Fibroblast of lung (primary cell): ENCODE measurements around the gene MTRR. TPM values are rescaled to one million over a fixed set of nuclear protein-coding genes. Genes with fewer than 3 reads are reported as not detected.

Experiments
- DNase-seq, 2 donors: peaks; one replicate each; pipeline versions ENCODE4 v3.0.0 to v3.0.0-alpha.2; 2010; ENCODE audit warnings: low read depth in 2 of 2
- H2AFZ ChIP-seq: 2 replicates; pipeline ENCODE4 v1.5.1; 2012; ENCODE audit warnings: low read length, control low read depth, inconsistent platforms
- H3K27ac ChIP-seq: 2 replicates; pipeline ENCODE4 v1.5.1; 2011; ENCODE audit warnings: low read length, control low read depth; ENCODE audit not compliant: insufficient read depth
- H3K27me3 ChIP-seq: 2 replicates; pipeline ENCODE4 v1.5.1; 2011; ENCODE audit warnings: mild to moderate bottlenecking, low read length; ENCODE audit not compliant: control insufficient read depth, insufficient read depth
- H3K36me3 ChIP-seq: 2 replicates; pipeline ENCODE4 v1.5.1; 2011; ENCODE audit warnings: low read length; ENCODE audit not compliant: control insufficient read depth, insufficient read depth
- H3K4me1 ChIP-seq: 2 replicates; pipeline ENCODE4 v1.5.1; 2011; ENCODE audit warnings: low read length; ENCODE audit not compliant: control insufficient read depth, insufficient read depth; ENCODE audit errors: extremely low read depth
- H3K4me2 ChIP-seq: 2 replicates; pipeline ENCODE4 v1.5.1; 2011; ENCODE audit warnings: low read length, control low read depth; ENCODE audit not compliant: insufficient read depth; ENCODE audit errors: extremely low read depth
- H3K4me3 ChIP-seq, 4 experiments: fragments of 200-600 bp in 1 of 4; sonication (generic) in 1 of 4; replicated peaks in 1 of 4; 2 replicates each; pipeline ENCODE4 v1.5.1; 2011 to 2016; ENCODE audit warnings: low read length in 4 of 4, low read depth in 3 of 4, mild to moderate bottlenecking in 3 of 4, control low read depth in 2 of 4, inconsistent platforms in 1 of 4, mixed read lengths in 1 of 4; ENCODE audit not compliant: insufficient read depth in 1 of 4; ENCODE audit errors: control extremely low read depth in 1 of 4
- H3K79me2 ChIP-seq: 2 replicates; pipeline ENCODE4 v1.5.1; 2012; ENCODE audit warnings: mild to moderate bottlenecking, low read length, inconsistent platforms; ENCODE audit not compliant: control insufficient read depth, insufficient read depth
- H3K9ac ChIP-seq: 2 replicates; pipeline ENCODE4 v1.5.1; 2011; ENCODE audit warnings: mild to moderate bottlenecking, low read length, control low read depth; ENCODE audit not compliant: insufficient read depth
- H3K9me3 ChIP-seq: 2 replicates; pipeline ENCODE4 v1.5.1; 2012; ENCODE audit warnings: low read depth, low read length; ENCODE audit not compliant: control insufficient read depth, insufficient read depth
- H4K20me1 ChIP-seq: 2 replicates; pipeline ENCODE4 v1.5.1; 2011; ENCODE audit warnings: low read length; ENCODE audit not compliant: control insufficient read depth, insufficient read depth; ENCODE audit errors: extremely low read depth
- EZH2 ChIP-seq: IDR thresholded peaks from 2 replicates; pipeline ENCODE4 v1.5.1; 2012; ENCODE audit warnings: low read length, control low read depth, mild to moderate bottlenecking; ENCODE audit errors: missing control alignments
- polyA plus RNA-seq, 2 donors: library from polyadenylated mRNA; depleted of rRNA in 1 of 2; stranded (reverse) in 1 of 2; unstranded in 1 of 2; fragments of >200 nt; gene quantifications; 2 replicates each; pipeline ENCODE4 v1.2.1, GENCODE V29; 2011 to 2012; ENCODE audit warnings: missing spikeins in 1 of 2
- total RNA-seq: library from RNA; depleted of rRNA; stranded (reverse); fragments of >200 nt; gene quantifications from 2 replicates; pipeline ENCODE4 v1.2.1, GENCODE V29; 2014
- TF ChIP-seq, protein P1 (sequence below), 2 donors: IDR thresholded peaks in 1 of 2; conservative IDR thresholded peaks in 1 of 2; 1 replicate in 1 of 2; 2 replicates in 1 of 2; pipeline ENCODE4 v1.5.1; 2011 to 2012; ENCODE audit warnings: low read length in 2 of 2, control low read depth in 1 of 2, inconsistent platforms in 1 of 2, low read depth in 1 of 2, mild to moderate bottlenecking in 1 of 2

The MTRR gene
- total and polyA plus RNA-seq, 2 donors (not counting 1 experiment from before 2014, with no cell fraction given), result 19.0 to 45.1 TPM

DNA sequence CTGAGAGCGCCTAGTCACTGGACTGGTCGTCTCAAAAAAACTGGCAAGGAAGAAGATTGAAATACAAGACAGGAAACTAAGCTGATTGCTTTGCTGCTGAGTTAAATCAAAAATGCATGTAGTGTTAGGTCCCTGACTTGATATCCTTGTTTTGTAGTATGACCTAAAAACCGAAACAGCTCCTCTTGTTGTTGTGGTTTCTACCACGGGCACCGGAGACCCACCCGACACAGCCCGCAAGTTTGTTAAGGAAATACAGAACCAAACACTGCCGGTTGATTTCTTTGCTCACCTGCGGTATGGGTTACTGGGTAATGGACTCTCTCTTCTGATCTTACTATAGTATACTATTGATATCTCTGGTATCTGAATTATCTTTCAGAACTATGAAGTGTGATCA is 4.3 kb downstream of the MTRR start:
- Histone ChIP-seq H3K4me1 (peaks cover 6% of the 10 kb centered on the region), H3K27me3 (no peaks in the 10 kb centered on the region), H3K4me2 (no peak overlapping the region), H3K79me2 (peaks cover 49% of the 10 kb centered on the region), H3K9ac (no peak overlapping the region), H3K9me3 (no peaks in the 10 kb centered on the region), H3K36me3 (peaks cover 5% of the 10 kb centered on the region), H3K27ac (no peak overlapping the region), H2AFZ (no peak overlapping the region), H3K4me3 (no peak overlapping the region), H4K20me1 (no peaks in the 10 kb centered on the region)
- TF ChIP-seq EZH2, result no peak
- TF ChIP-seq, protein P1, sequence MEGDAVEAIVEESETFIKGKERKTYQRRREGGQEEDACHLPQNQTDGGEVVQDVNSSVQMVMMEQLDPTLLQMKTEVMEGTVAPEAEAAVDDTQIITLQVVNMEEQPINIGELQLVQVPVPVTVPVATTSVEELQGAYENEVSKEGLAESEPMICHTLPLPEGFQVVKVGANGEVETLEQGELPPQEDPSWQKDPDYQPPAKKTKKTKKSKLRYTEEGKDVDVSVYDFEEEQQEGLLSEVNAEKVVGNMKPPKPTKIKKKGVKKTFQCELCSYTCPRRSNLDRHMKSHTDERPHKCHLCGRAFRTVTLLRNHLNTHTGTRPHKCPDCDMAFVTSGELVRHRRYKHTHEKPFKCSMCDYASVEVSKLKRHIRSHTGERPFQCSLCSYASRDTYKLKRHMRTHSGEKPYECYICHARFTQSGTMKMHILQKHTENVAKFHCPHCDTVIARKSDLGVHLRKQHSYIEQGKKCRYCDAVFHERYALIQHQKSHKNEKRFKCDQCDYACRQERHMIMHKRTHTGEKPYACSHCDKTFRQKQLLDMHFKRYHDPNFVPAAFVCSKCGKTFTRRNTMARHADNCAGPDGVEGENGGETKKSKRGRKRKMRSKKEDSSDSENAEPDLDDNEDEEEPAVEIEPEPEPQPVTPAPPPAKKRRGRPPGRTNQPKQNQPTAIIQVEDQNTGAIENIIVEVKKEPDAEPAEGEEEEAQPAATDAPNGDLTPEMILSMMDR (conservative IDR thresholded peaks at IDR 0.05 in 1 of 2, IDR thresholded peaks at IDR 0.05 in 1 of 2; ENCODE audit: low read depth in 1 of 2, low read length in 2 of 2), result no peak
- DNase-seq, result no peak

DNA sequence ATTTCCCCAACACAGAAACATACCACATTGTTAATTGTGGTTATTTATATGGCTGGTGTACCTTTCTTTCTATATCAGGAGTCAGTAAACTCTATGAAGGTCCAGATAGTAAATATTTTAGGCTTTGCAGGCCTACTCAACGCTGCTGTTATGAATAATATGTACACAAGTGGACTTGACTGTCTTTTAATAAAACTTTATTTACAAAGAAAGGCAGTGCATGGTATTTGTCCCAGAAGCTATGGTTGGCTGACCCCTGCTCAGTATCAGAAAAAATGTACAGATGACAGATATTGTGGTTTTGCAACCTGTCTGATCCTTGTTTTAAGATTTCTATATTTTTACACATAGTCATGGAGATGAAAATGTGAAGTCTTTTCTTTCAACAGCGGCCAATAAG is 5.7 kb downstream of the MTRR start:
- Histone ChIP-seq H3K9me3 (no peaks in the 10 kb centered on the region), H3K9ac (no peak overlapping the region), H3K79me2 (peaks cover 39% of the 10 kb centered on the region), H3K4me3 (no peak overlapping the region), H2AFZ (no peak overlapping the region), H3K27ac (no peak overlapping the region), H3K36me3 (peaks cover 8% of the 10 kb centered on the region), H3K4me2 (no peak overlapping the region), H3K4me1 (peaks cover 9% of the 10 kb centered on the region), H3K27me3 (no peaks in the 10 kb centered on the region), H4K20me1 (no peaks in the 10 kb centered on the region)
- DNase-seq, result no peak
- no peak for TF ChIP-seq EZH2
- TF ChIP-seq, protein P1 (conservative IDR thresholded peaks at IDR 0.05 in 1 of 2, IDR thresholded peaks at IDR 0.05 in 1 of 2; ENCODE audit: low read depth in 1 of 2, low read length in 2 of 2), result no peak

DNA sequence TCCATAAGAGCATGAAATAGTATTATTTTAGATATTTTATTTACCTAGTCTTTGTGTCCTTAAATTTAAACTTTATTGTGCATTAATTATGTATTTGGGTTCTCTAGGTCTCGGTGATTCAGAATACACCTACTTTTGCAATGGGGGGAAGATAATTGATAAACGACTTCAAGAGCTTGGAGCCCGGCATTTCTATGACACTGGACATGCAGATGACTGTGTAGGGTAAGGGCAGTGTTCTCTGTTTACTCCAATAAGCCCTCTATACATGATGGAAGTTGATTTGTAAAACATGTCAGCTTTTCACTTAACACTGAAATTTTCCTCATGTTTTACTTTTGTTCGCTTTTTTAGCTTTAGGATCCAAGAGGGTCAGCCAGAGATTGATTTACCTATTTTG is 6.2 kb downstream of the MTRR start:
- Histone ChIP-seq H3K36me3 (peaks cover 9% of the 10 kb centered on the region), H3K27me3 (no peaks in the 10 kb centered on the region), H3K79me2 (peaks cover 36% of the 10 kb centered on the region), H3K27ac (no peak overlapping the region), H3K9me3 (no peaks in the 10 kb centered on the region), H4K20me1 (no peaks in the 10 kb centered on the region), H3K9ac (no peak overlapping the region), H2AFZ (no peak overlapping the region), H3K4me1 (peaks cover 9% of the 10 kb centered on the region), H3K4me3 (no peak overlapping the region), H3K4me2 (no peak overlapping the region)
- DNase-seq, result no peak
- no peak for TF ChIP-seq EZH2
- TF ChIP-seq, protein P1 (conservative IDR thresholded peaks at IDR 0.05 in 1 of 2, IDR thresholded peaks at IDR 0.05 in 1 of 2; ENCODE audit: low read depth in 1 of 2, low read length in 2 of 2), result no peak
